ENCODE results near the gene CAPZB. TPM values are rescaled to one million over a fixed set of nuclear protein-coding genes. Genes with fewer than 3 reads are reported as not detected.

Gene CAPZB
- total and polyA plus RNA-seq, 2 of the 4 experiments (the other 2 are of a cell fraction), result 216 to 304 TPM

- Histone ChIP-seq H3K56ac (ENCODE audit: extremely low read depth, insufficient read depth, low read length) (no peak overlapping the region), H3K4me1 (ENCODE audit: control insufficient read depth, insufficient read depth, low read length) (peaks cover 7% of the 10 kb centered on the region), H3K9ac (ENCODE audit: low read depth, low read length) (no peak overlapping the region), H2AK9ac (replicated peaks; ENCODE audit: low read depth, low read length, poor library complexity) (no peak overlapping the region), H4K5ac (ENCODE audit: low read depth, low read length) (no peak overlapping the region; the same call in 1 of the 2 replicates), H4K20me1 (ENCODE audit: insufficient read depth, low read length) (no peaks in the 10 kb centered on the region), H2BK120ac (ENCODE audit: low read depth, low read length) (no peak overlapping the region; the same call in 1 of the 2 replicates), H2AK5ac (ENCODE audit: low read depth, low read length) (no peak overlapping the region), H2BK5ac (ENCODE audit: low read depth, low read length, poor library complexity, severe bottlenecking) (no peak overlapping the region), H4K91ac (ENCODE audit: insufficient read depth, low read depth, low read length) (no peak overlapping the region), H3K14ac (replicated peaks; ENCODE audit: low read depth, low read length) (no peak overlapping the region), H3K9me3 (ENCODE audit: control insufficient read depth, insufficient read depth, low read length) (no peaks in the 10 kb centered on the region), H3K9me1 (ENCODE audit: insufficient read depth, low read length) (peaks cover 7% of the 10 kb centered on the region; the same call in 1 of the 2 replicates), H3K4ac (ENCODE audit: low read depth, low read length) (no peak overlapping the region), H3K4me3 (ENCODE audit: insufficient read depth, low read depth, low read length) (no peak overlapping the region), H4K8ac (ENCODE audit: low read depth in 2 of 2, low read length in 2 of 2) (no peak overlapping the region), H2BK15ac (ENCODE audit: low read depth, low read length) (no peak overlapping the region), H2BK20ac (ENCODE audit: low read depth, low read length) (no peak overlapping the region; the same call in 1 of the 2 replicates), H3K36me3 (ENCODE audit: control insufficient read depth, insufficient read depth, low read length) (no peaks in the 10 kb centered on the region), H3K27me3 (ENCODE audit: control insufficient read depth, insufficient read depth, low read length) (no peaks in the 10 kb centered on the region; the same call in 1 of the 2 replicates), H2AFZ (replicated peaks; ENCODE audit: low read length, poor library complexity) (no peak overlapping the region), H3K18ac (ENCODE audit: low read depth, low read length) (peak overlapping the region; percentile 31; the same call in 1 of the 2 replicates), H3K4me2 (ENCODE audit: low read depth, low read length) (no peak overlapping the region), H3K27ac (ENCODE audit: insufficient read depth, low read length) (peak overlapping the region; percentile 57; the same call in 1 of the 2 replicates), H3K79me1 (ENCODE audit: low read depth in 1 of 2, low read length in 2 of 2) (no peaks in the 10 kb centered on the region), H3K23ac (ENCODE audit: low read depth, low read length) (no peak overlapping the region)
- dilution Hi-C loops (cut with HindIII; ENCODE audit: low sequenced_read_pairs, unreplicated experiment) (no loop called here), in situ Hi-C loops (cut with MboI; ENCODE audit: low sequenced_read_pairs) (no loop called here), intact Hi-C loops (cut with micrococcal nuclease) (no loop called here)
- ATAC-seq (ENCODE audit: low read depth) (no peak), DNase-seq (no peak)
- ChIA-PET POLR2A (ENCODE audit: unreplicated experiment) (no interaction called here), CTCF (interaction anchor here (0.5 kb wide), 1 partner anchor 67 kb away, joined by 4 read pairs; no protein-coding TSS in a partner anchor)
- WGBS, 2 experiments (ENCODE audit: extremely low coverage in 2 of 2, insufficient read length in 1 of 2), result 100% methylated on average over 2 of the region's 11 CpGs; no CpG with 5 or more reads in 1 of the 2 experiments
- BruUV-seq (replicated peaks), result no TSS peak
- TF ChIP-seq RCOR1 (IDR thresholded peaks at IDR 0.05; ENCODE audit: insufficient replicate concordance, low read length), result no peak
- TF ChIP-seq CEBPB (IDR thresholded peaks at IDR 0.05; ENCODE audit: low read depth, low read length), result 0 out of 2 replicates have a peak, but pooled peaks have one; percentile 1
- no peak for TF ChIP-seq SMC3 (IDR thresholded peaks at IDR 0.05; ENCODE audit: low read depth, low read length)
Measured at GRCh38 chr1:19495000-19495656, 9.8 kb upstream of the CAPZB start.
